Sigmoid colon (tissue), 7 donors: ENCODE measurements around the gene GAS6. TPM values are rescaled to one million over a fixed set of nuclear protein-coding genes. Genes with fewer than 3 reads are reported as not detected.

Source experiments
- DNase-seq: peaks from one replicate; pipeline ENCODE4 v3.0.0-alpha.2; 2019
- H3K27ac ChIP-seq, 4 donors: fragments of 200-600 bp; sonication (generic); one replicate each; pipeline ENCODE4 v1.5.1; 2016 to 2019; ENCODE audit warnings: mild to moderate bottlenecking in 1 of 4
- H3K27me3 ChIP-seq, 3 donors: fragments of 200-600 bp; sonication (generic); one replicate each; pipeline ENCODE4 v1.5.1; 2019; ENCODE audit warnings: mild to moderate bottlenecking in 1 of 3
- H3K36me3 ChIP-seq, 4 donors: fragments of 200-600 bp; sonication (generic); one replicate each; pipeline ENCODE4 v1.5.1; 2016 to 2019
- H3K4me1 ChIP-seq, 4 donors: fragments of 200-600 bp; sonication (generic); one replicate each; pipeline ENCODE4 v1.5.1; 2017 to 2019
- H3K4me3 ChIP-seq, 4 donors: fragments of 200-600 bp; sonication (generic); one replicate each; pipeline ENCODE4 v1.5.1; 2017 to 2019; ENCODE audit warnings: mild to moderate bottlenecking in 2 of 4, moderate library complexity in 1 of 4
- H3K9me3 ChIP-seq, 4 donors: fragments of 200-600 bp in 3 of 4; sonication (generic) in 3 of 4; one replicate each; pipeline versions ENCODE4 v1.5.1 to v1.6.1; 2013 to 2019
- EP300 ChIP-seq, 4 donors: sonication (generic); formaldehyde crosslinking; IDR thresholded peaks; one replicate each; pipeline ENCODE4 v1.6.1; 2017; ENCODE audit warnings: antibody characterized with exemption in 4 of 4
- POLR2A ChIP-seq, 2 donors: fragments of 450-650 bp; IDR thresholded peaks; one replicate each; pipeline ENCODE4 v1.6.1; 2016; ENCODE audit warnings: antibody characterized with exemption in 2 of 2, mild to moderate bottlenecking in 2 of 2, moderate library complexity in 2 of 2
- POLR2AphosphoS5 ChIP-seq, 4 donors: sonication (generic); formaldehyde crosslinking; IDR thresholded peaks; one replicate each; pipeline ENCODE4 v1.6.1; 2017; ENCODE audit warnings: antibody characterized with exemption in 4 of 4
- WGBS, 2 donors: extraction: QIAGEN DNeasy Blood & Tissue Kit; methylation state at CpG; one replicate each; pipeline ENCODE4 v1.1.7; 2013; 5-methylcytosine and 5-hydroxymethylcytosine counted together
- intact Hi-C: fragments of 100-400 bp; cut with DNase I; formaldehyde crosslinking; loops from one replicate; pipeline ENCODE4 v1.15.1; 2023
- polyA plus RNA-seq, 3 donors: library from polyadenylated mRNA; stranded (reverse); fragments of 200-250 nt; gene quantifications; one replicate each; pipeline ENCODE4 v1.2.3, GENCODE V29; 2013
- total RNA-seq, 4 donors: library from RNA; depleted of rRNA; stranded (reverse); fragments of >200 nt; gene quantifications; one replicate each; pipeline ENCODE4 v1.1.0, GENCODE V29; 2016
- TF ChIP-seq, protein P1 (sequence below), 4 experiments: fragments of 450-650 bp in 3 of 4; fragments of 200-600 bp in 1 of 4; IDR thresholded peaks; one replicate each; pipeline ENCODE4 v1.5.1; 2016 to 2019; ENCODE audit warnings: antibody characterized with exemption in 4 of 4, mild to moderate bottlenecking in 3 of 4, moderate library complexity in 2 of 4
- donor health status: healthy with polysubstance abuse.
- donor health status: Bipolar disorder and iron deficiency.
- donor health status: healthy.

The GAS6 gene
- total and polyA plus RNA-seq, 7 donors: 27.0 to 105 (median 58.1) TPM

DNA sequence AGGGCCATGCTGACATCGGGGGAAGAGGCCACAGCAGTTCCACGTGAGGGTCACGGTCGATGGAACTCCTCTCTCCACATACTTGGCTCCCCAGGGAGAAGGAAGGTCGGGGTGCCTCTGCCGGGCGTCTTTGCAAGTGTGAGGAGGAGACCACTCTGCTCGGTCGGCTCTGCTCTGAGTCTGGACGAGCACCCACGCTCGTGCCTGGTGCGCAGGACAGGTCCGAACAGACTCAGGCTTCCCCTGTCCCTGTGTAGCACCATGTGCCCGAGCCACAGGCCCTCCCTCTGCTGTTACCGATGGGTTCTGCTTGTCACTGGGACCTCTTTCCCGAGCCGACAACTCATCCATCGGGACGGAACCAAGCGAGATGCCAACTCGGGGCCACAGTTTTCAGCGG, 69.8 kb downstream of the GAS6 start:
- WGBS, 2 donors: 94 to 97% methylated on average over 23 of the region's 23 CpGs
- peaks cover 0 to 46% (median 0%) of the 10 kb centered on the region in 3 donors for H3K27me3 ChIP-seq
- no peak overlapping the region for H3K27ac ChIP-seq
- no peaks in the 10 kb centered on the region for H3K4me1 ChIP-seq
- TF ChIP-seq POLR2AphosphoS5 (IDR thresholded peaks at IDR 0.05): no peak
- TF ChIP-seq POLR2A (IDR thresholded peaks at IDR 0.05): no peak
- TF ChIP-seq, protein P1, sequence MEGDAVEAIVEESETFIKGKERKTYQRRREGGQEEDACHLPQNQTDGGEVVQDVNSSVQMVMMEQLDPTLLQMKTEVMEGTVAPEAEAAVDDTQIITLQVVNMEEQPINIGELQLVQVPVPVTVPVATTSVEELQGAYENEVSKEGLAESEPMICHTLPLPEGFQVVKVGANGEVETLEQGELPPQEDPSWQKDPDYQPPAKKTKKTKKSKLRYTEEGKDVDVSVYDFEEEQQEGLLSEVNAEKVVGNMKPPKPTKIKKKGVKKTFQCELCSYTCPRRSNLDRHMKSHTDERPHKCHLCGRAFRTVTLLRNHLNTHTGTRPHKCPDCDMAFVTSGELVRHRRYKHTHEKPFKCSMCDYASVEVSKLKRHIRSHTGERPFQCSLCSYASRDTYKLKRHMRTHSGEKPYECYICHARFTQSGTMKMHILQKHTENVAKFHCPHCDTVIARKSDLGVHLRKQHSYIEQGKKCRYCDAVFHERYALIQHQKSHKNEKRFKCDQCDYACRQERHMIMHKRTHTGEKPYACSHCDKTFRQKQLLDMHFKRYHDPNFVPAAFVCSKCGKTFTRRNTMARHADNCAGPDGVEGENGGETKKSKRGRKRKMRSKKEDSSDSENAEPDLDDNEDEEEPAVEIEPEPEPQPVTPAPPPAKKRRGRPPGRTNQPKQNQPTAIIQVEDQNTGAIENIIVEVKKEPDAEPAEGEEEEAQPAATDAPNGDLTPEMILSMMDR (IDR thresholded peaks at IDR 0.05): no peak
- TF ChIP-seq EP300 (IDR thresholded peaks at IDR 0.05): no peak
- no peak overlapping the region for H3K4me3 ChIP-seq
- intact Hi-C loops: no loop called here
- DNase-seq: no peak
- H3K9me3 ChIP-seq: no peaks in the 10 kb centered on the region
- no peaks in the 10 kb centered on the region for H3K36me3 ChIP-seq

DNA sequence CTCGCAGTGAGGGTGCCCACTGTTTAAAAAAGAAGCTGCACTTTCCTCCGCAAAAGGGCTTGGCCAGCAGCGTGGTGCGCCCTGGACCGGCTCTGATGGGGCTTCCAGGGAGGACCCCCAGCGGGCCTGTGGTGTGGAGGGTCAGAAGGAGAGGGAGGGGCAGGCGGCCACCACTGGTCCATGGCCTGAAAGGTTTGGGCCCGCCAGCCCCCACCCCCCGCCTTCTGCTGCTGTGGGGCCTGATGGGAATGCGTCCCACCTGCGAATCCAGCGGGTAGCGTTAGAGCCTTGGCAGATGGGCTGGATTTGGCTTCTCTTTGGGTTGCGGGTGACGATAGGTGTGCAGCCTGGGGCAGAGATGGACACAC, 70.2 kb downstream of the GAS6 start:
- Histone ChIP-seq H3K9me3 (no peaks in the 10 kb centered on the region), H3K27me3 (peaks cover 0 to 48% (median 0%) of the 10 kb centered on the region in 3 donors), H3K36me3 (no peaks in the 10 kb centered on the region), H3K4me1 (no peaks in the 10 kb centered on the region), H3K27ac (no peak overlapping the region), H3K4me3 (no peak overlapping the region)
- 95% methylated on average over 15 of the region's 15 CpGs for WGBS, 2 donors
- TF ChIP-seq EP300 (IDR thresholded peaks at IDR 0.05) (no peak), POLR2AphosphoS5 (IDR thresholded peaks at IDR 0.05) (no peak), POLR2A (IDR thresholded peaks at IDR 0.05) (no peak)
- TF ChIP-seq, protein P1 (IDR thresholded peaks at IDR 0.05): no peak
- intact Hi-C loops: no loop called here
- no peak for DNase-seq

DNA sequence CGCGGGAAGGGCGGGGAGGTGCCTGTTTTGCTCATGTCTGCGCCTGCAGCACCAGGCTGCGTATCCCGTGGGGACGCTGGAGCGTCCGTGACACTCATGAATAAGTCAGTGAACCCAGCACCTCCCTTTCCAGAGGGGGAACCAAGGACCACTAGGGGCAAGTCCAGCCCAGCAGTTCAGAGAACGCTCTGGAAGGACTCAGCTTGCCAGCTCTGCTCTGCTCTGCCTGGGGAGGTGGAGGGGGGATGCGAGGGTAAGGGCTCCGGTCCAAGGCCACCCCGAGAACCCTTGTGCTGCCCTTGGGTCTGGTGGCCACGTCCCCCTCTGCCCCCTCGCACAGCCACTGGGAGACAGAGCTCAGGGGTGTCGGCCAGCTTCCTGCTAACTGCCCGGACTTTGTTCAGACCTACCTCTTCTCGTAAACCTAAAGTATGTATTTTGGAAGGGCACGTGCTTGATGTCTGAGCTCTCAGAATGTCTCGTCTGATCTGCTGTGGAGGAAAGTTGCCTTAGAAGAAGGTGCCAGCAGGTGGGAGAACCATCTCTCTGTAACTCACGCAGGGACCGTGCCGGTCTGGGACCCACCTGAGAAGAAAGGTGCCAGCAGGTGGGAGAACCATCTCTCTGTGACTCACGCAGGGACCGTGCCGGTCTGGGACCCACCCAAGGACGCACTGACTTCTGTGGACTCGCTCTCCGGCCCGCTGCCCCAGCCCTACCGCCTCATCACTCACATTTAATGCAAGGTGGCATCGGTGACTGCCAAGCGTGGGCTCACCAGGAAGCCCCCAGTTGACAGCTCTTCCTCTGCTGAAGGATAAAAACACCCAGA, 70.8 kb downstream of the GAS6 start:
- no peaks in the 10 kb centered on the region for H3K9me3 ChIP-seq
- intact Hi-C loops: no loop called here
- H3K27me3 ChIP-seq: peaks cover 0 to 49% (median 0%) of the 10 kb centered on the region in 3 donors
- no peak for DNase-seq
- H3K36me3 ChIP-seq: no peaks in the 10 kb centered on the region
- H3K4me3 ChIP-seq: no peak overlapping the region
- TF ChIP-seq POLR2A (IDR thresholded peaks at IDR 0.05) (no peak), POLR2AphosphoS5 (IDR thresholded peaks at IDR 0.05) (no peak), EP300 (IDR thresholded peaks at IDR 0.05) (no peak)
- TF ChIP-seq, protein P1 (IDR thresholded peaks at IDR 0.05): no peak
- H3K27ac ChIP-seq: no peak overlapping the region
- WGBS, 2 donors: 55 to 82% methylated on average over 33 of the region's 33 CpGs
- no peaks in the 10 kb centered on the region for H3K4me1 ChIP-seq

DNA sequence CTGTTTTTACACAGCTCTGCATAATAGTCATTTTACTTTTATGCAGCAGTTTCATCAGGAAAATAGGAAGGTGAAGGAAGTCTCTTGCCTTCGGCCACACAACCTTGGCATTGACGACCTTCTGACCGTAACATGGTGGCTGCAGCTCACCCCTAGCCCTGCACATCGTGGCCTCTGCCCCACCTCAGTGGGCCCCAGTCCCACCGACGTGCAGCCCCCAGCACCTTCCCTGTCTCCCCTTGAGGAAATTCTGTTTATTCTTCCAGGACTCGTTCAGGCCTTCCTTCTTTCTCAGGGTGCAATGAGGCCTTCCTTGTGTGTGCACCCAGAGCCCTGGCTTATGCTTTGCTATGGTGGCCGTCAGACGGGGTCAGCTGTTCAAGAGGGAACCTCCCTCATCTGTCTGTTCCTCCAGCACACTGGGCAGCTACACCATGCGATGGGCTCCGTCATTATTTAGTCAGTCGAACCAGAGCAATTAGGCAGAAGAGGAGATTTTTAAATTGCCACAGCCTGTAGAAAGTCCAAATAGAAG, 71.6 kb downstream of the GAS6 start:
- H3K9me3 ChIP-seq: no peaks in the 10 kb centered on the region
- WGBS, 2 donors: 79 to 87% methylated on average over 12 of the region's 12 CpGs
- H3K4me1 ChIP-seq: no peaks in the 10 kb centered on the region
- TF ChIP-seq POLR2A (IDR thresholded peaks at IDR 0.05) (no peak), POLR2AphosphoS5 (IDR thresholded peaks at IDR 0.05) (no peak), EP300 (IDR thresholded peaks at IDR 0.05) (no peak)
- TF ChIP-seq, protein P1 (IDR thresholded peaks at IDR 0.05): no peak
- no peak overlapping the region for H3K27ac ChIP-seq
- no peak overlapping the region for H3K4me3 ChIP-seq
- intact Hi-C loops: no loop called here
- H3K36me3 ChIP-seq: no peaks in the 10 kb centered on the region
- H3K27me3 ChIP-seq: peaks cover 0 to 49% (median 0%) of the 10 kb centered on the region in 3 donors
- DNase-seq: no peak
